ENCODE data around the gene FBXO44.
"Not testable (repeated sequence)": the region's sequence is repeated elsewhere in the genome, so short reads cannot be mapped to it uniquely, and the experiment has no call there.

The FBXO44 gene

GRCh38 chr1:11654137-11654938 is at the start of gene FBXO44, which contains the start of gene FBXO2:
FBXO44 (plus strand) TSS chr1:11654877; CDS start chr1:11655836, 959 bp downstream.
FBXO2 (minus strand) TSS chr1:11654429; CDS start chr1:11654340, 89 bp downstream.
- peak in 12 of 14 donors; percentile 12 to 79 (median 40) for DNase-seq

- no peak for DNase-seq
Measured at GRCh38 chr1:11606775-11607174, 47.9 kb upstream of the FBXO44 start.

- DNase-seq, result not testable (repeated sequence)
Measured at GRCh38 chr1:11608596-11609130, 46.0 kb upstream of the FBXO44 start.

- DNase-seq, result not testable (repeated sequence)
Measured at GRCh38 chr1:11609378-11609777, 45.3 kb upstream of the FBXO44 start.

- no peak for DNase-seq
Measured at GRCh38 chr1:11610629-11611180, 44.0 kb upstream of the FBXO44 start.

GRCh38 chr1:11611638-11612327 is 42.9 kb upstream of the FBXO44 start:
- DNase-seq, result no peak

- no peak for DNase-seq
Measured at GRCh38 chr1:11613347-11613746, 41.3 kb upstream of the FBXO44 start.

- DNase-seq, result no peak
Measured at GRCh38 chr1:11615090-11615489, 39.6 kb upstream of the FBXO44 start.

- DNase-seq, result no peak
Measured at GRCh38 chr1:11616766-11617165, 37.9 kb upstream of the FBXO44 start.

- no peak for DNase-seq
Measured at GRCh38 chr1:11617314-11617713, 37.4 kb upstream of the FBXO44 start.

GRCh38 chr1:11617741-11618140 is 36.9 kb upstream of the FBXO44 start:
- DNase-seq, result no peak

GRCh38 chr1:11620405-11620804 is 34.3 kb upstream of the FBXO44 start:
- no peak for DNase-seq

- no peak for DNase-seq
Measured at GRCh38 chr1:11620924-11621323, 33.8 kb upstream of the FBXO44 start.

GRCh38 chr1:11622398-11622797 is 32.3 kb upstream of the FBXO44 start:
- no peak for DNase-seq

GRCh38 chr1:11623702-11624101 is 31.0 kb upstream of the FBXO44 start:
- DNase-seq, result no peak

GRCh38 chr1:11626551-11626950 is 28.1 kb upstream of the FBXO44 start:
- DNase-seq, result no peak

GRCh38 chr1:11628767-11629166 is 25.9 kb upstream of the FBXO44 start:
- DNase-seq, result no peak

- no peak for DNase-seq
Measured at GRCh38 chr1:11629184-11630016, 25.3 kb upstream of the FBXO44 start.

- no peak for DNase-seq
Measured at GRCh38 chr1:11634365-11635192, 20.1 kb upstream of the FBXO44 start.

- no peak for DNase-seq
Measured at GRCh38 chr1:11638121-11638520, 16.6 kb upstream of the FBXO44 start.

- no peak for DNase-seq
Measured at GRCh38 chr1:11639372-11639771, 15.3 kb upstream of the FBXO44 start.
